Activated CD4-positive, alpha-beta memory T cell treated with anti-CD3 and anti-CD28 coated beads, Interleukin-2, amount 10 ng/mL, durations not matched to agents 7 days and 5 days (primary cell): Measurements from ENCODE around the gene ARHGAP5. TPM values are rescaled to one million over a fixed set of nuclear protein-coding genes. Genes with fewer than 3 reads are reported as not detected.
A peak's percentile ranks its signal among the peaks of the same experiment; 100 is the strongest.

Experiments used
- CTCF ChIA-PET: fragments of 350-600 bp; sonication (Branson Sonifier 250); formaldehyde crosslinking; loops from one replicate; lab custom pipeline; 2021; ENCODE audit warnings: antibody characterized with exemption, inconsistent platforms; lab: Charles Lee
- POLR2A ChIA-PET: fragments of 350-600 bp; sonication (Branson Sonifier 250); formaldehyde crosslinking; loops from one replicate; lab custom pipeline; 2021; ENCODE audit warnings: antibody characterized with exemption; lab: Charles Lee
- DNase-seq: peaks from one replicate; pipeline ENCODE4 v3.0.0-alpha.2; 2020
- H3K27ac Mint-ChIP-seq: one replicate; pipeline ENCODE4 v1.8.0; 2021; ENCODE audit warnings: mild to moderate bottlenecking, mixed read lengths
- H3K27me3 Mint-ChIP-seq: one replicate; pipeline ENCODE4 v1.8.0; 2021; ENCODE audit warnings: mixed read lengths
- H3K36me3 Mint-ChIP-seq: one replicate; pipeline ENCODE4 v1.8.0; 2021; ENCODE audit warnings: low read depth, mixed read lengths
- H3K4me1 Mint-ChIP-seq: one replicate; pipeline ENCODE4 v1.8.0; 2021; ENCODE audit warnings: mixed read lengths
- H3K4me3 Mint-ChIP-seq: one replicate; pipeline ENCODE4 v1.8.0; 2021; ENCODE audit warnings: mild to moderate bottlenecking, mixed read lengths
- H3K9me3 Mint-ChIP-seq: one replicate; pipeline ENCODE4 v1.8.0; 2021; ENCODE audit warnings: mixed read lengths
- total RNA-seq, 2 experiments: library from RNA; stranded (reverse); gene quantifications; one replicate each; pipeline ENCODE4 v1.2.3, GENCODE V29; 2021

ARHGAP5 gene, protein sequence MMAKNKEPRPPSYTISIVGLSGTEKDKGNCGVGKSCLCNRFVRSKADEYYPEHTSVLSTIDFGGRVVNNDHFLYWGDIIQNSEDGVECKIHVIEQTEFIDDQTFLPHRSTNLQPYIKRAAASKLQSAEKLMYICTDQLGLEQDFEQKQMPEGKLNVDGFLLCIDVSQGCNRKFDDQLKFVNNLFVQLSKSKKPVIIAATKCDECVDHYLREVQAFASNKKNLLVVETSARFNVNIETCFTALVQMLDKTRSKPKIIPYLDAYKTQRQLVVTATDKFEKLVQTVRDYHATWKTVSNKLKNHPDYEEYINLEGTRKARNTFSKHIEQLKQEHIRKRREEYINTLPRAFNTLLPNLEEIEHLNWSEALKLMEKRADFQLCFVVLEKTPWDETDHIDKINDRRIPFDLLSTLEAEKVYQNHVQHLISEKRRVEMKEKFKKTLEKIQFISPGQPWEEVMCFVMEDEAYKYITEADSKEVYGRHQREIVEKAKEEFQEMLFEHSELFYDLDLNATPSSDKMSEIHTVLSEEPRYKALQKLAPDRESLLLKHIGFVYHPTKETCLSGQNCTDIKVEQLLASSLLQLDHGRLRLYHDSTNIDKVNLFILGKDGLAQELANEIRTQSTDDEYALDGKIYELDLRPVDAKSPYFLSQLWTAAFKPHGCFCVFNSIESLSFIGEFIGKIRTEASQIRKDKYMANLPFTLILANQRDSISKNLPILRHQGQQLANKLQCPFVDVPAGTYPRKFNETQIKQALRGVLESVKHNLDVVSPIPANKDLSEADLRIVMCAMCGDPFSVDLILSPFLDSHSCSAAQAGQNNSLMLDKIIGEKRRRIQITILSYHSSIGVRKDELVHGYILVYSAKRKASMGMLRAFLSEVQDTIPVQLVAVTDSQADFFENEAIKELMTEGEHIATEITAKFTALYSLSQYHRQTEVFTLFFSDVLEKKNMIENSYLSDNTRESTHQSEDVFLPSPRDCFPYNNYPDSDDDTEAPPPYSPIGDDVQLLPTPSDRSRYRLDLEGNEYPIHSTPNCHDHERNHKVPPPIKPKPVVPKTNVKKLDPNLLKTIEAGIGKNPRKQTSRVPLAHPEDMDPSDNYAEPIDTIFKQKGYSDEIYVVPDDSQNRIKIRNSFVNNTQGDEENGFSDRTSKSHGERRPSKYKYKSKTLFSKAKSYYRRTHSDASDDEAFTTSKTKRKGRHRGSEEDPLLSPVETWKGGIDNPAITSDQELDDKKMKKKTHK (N-terminal part only)
- total RNA-seq, result 10 to 100 TPM; 35.5 to 42.7 TPM

DNA sequence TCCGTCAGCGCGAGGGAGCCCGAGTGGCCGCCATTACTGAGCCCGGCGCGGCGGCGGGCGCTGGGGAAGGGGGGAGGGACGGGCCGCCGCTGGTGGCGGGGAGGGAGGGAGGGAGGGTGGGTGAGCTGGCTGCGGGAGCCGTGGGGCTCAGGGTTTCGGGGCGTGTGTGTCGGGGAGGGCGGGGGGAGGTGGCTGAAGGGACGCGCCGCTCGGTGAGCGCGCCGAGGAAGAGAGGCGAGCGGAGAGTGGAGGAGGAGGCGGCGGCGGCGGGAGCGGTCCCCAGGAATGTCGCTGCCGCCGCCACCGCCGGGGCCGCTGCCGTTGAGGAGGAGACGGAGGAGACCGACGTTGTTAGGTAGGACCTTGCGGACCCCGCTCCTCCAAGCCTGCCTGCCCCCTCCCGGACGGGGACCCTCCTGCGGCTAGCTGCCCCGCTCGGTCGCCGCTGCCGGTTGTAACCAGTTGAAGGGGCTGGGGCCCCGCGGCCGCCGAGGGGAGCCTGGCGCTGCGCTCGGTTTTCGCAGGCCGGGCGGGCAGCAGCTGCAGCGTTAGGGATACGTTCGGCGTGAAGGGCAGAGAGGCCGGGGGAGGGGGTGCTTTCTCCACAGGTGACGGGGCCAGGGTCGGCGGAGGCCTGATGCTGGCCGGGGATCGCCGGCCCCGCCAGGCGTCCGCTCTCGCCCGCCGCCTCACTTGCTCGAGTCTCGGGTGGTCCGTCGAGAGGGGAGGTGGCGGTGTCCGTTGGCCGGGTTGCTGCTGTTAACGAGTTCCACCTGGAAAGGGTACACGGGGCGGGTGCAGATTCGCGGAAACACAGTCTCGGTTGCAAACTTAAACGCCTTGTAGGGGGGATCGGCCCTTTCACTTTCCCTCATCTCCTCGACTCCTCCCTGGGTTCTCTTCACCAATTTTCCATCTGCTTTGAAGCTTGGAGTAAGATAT is at the start of gene ARHGAP5:
Gene ARHGAP5 (plus strand): TSS at position 224 of the 942 bp plus-strand sequence. CDS start 13,366 bp downstream, outside the sequence.
- peaks cover 35% of the 10 kb centered on the region for H3K4me1 Mint-ChIP-seq
- H3K27ac Mint-ChIP-seq, result peak within 1 kb of the TSS; percentile 87
- H3K9me3 Mint-ChIP-seq, result no peaks in the 10 kb centered on the region
- peaks cover 18% of the 10 kb centered on the region for H3K27me3 Mint-ChIP-seq
- CTCF ChIA-PET, result interaction anchor here (7.6 kb wide), 1 partner anchor 175 kb away, joined by 107 read pairs; no protein-coding TSS in a partner anchor
- peak; percentile 46 for DNase-seq
- POLR2A ChIA-PET, result interaction anchor here (0.7 to 3.1 kb wide), 20 partner anchors 8 to 1514 kb away, joined by 3 to 13 read pairs (median 4); partner anchors contain the start of genes HEATR5A, HECTD1, RNU6-7 and RNU6-8
- H3K4me3 Mint-ChIP-seq, result peak within 1 kb of the TSS; percentile 95
- peaks cover 13% of the 10 kb centered on the region for H3K36me3 Mint-ChIP-seq

DNA sequence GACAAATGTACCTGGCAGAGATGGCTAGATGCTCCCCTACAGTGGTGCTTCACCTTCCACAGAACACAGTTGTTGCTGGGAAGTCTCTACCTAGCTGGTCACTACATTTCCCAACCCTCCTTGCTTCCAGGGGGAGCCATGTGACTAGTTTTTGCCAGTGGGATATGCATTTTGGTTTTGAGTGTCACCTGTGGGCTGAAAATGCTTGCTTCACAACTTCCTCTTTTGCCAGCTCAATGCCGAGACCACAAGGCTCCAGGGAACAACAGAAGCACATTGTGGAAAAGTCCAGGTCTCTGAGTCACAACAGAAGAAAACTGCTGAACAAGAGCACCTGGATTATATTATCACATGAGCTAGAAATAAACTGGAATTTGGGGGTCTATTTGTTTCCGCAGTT is 48.5 kb upstream of the ARHGAP5 start:
- no peaks in the 10 kb centered on the region for H3K9me3 Mint-ChIP-seq
- no peak overlapping the region for H3K27ac Mint-ChIP-seq
- no peaks in the 10 kb centered on the region for H3K27me3 Mint-ChIP-seq
- H3K36me3 Mint-ChIP-seq, result no peaks in the 10 kb centered on the region
- ChIA-PET POLR2A (no interaction called here), CTCF (no interaction called here)
- no peak for DNase-seq
- no peaks in the 10 kb centered on the region for H3K4me1 Mint-ChIP-seq
- no peak overlapping the region for H3K4me3 Mint-ChIP-seq

DNA sequence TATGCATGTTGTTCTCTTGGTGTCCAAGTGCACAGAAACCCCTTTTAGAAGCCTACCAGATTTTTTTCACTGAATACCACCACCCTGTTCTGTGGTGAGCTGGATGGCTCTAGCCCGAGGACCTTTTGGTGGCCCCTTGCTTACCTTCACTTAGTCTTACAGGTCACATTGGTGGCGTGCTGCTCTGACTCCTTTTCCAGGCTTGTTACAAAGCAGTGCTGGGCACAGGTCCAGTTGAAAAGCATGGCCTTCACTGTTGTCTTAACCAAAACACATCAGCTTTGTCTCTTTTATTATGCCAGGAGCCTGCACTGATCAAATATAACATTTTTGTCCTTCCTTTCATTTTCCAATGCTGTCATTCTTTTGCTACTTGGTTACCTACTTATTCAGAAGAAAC is 43.6 kb upstream of the ARHGAP5 start:
- Mint-ChIP-seq H3K4me1 (no peaks in the 10 kb centered on the region), H3K4me3 (no peak overlapping the region), H3K36me3 (no peaks in the 10 kb centered on the region), H3K9me3 (no peaks in the 10 kb centered on the region), H3K27me3 (peaks cover 3% of the 10 kb centered on the region), H3K27ac (no peak overlapping the region)
- CTCF ChIA-PET, result no interaction called here
- DNase-seq, result no peak
- POLR2A ChIA-PET, result no interaction called here

DNA sequence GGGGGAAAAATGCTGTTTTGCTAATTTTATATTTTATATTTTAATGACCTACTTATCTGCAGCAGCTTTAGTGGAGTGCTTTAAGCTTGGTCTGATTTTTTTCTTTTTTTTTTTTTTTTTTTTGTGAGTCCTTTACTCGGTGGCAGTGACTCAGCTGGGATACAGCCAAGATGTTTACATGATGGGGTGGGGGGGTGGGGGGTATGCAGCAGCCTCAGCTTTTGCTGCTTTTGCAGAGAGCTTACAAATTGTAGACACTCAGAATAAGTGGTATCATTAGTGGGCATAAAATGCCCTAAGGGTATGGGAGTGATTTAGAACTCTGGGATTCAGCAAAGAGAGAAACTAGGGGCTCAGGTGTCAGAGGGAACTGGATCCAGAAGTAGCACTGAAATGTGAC is 38.2 kb upstream of the ARHGAP5 start:
- H3K9me3 Mint-ChIP-seq, result no peaks in the 10 kb centered on the region
- H3K4me1 Mint-ChIP-seq, result peaks cover 9% of the 10 kb centered on the region
- no peak overlapping the region for H3K27ac Mint-ChIP-seq
- ChIA-PET POLR2A (no interaction called here), CTCF (no interaction called here)
- no peaks in the 10 kb centered on the region for H3K36me3 Mint-ChIP-seq
- H3K27me3 Mint-ChIP-seq, result peaks cover 6% of the 10 kb centered on the region
- no peak overlapping the region for H3K4me3 Mint-ChIP-seq
- no peak for DNase-seq

DNA sequence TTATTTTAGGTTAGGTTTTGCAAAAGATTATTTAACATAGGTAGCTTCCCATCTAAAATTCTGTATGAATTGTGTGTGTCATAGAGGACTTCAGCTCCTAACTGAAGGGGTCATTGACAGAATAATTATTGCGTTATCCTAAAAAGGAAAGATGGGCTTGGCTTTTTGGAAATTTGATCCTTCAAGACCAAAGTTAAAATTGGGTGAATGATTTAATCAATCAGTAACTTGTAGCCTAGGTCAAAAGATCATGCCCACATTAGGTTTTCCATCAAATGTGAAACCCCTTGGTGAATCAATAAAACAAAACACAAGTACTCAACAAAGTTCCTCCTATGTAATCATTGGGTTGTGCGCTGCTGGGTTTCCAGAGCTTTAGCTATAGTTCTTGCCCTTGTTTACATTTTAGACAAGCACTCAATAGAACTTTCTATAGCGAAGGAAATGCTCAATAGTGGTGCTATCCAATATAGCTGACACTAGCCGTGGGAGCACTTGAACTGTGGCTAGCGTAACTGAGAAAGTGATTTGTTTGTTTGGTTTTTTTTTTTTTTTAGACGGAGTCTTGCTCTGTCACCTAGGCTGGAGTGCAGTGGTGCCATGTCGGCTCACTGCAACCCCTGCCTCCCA is 37.6 kb upstream of the ARHGAP5 start:
- peaks cover 6% of the 10 kb centered on the region for H3K27me3 Mint-ChIP-seq
- POLR2A ChIA-PET, result no interaction called here
- no peak overlapping the region for H3K27ac Mint-ChIP-seq
- H3K4me1 Mint-ChIP-seq, result peaks cover 12% of the 10 kb centered on the region
- CTCF ChIA-PET, result interaction anchor here (0.7 kb wide), 1 partner anchor 216 kb away, joined by 6 read pairs; no protein-coding TSS in a partner anchor
- H3K36me3 Mint-ChIP-seq, result no peaks in the 10 kb centered on the region
- no peaks in the 10 kb centered on the region for H3K9me3 Mint-ChIP-seq
- no peak for DNase-seq
- H3K4me3 Mint-ChIP-seq, result no peak overlapping the region

DNA sequence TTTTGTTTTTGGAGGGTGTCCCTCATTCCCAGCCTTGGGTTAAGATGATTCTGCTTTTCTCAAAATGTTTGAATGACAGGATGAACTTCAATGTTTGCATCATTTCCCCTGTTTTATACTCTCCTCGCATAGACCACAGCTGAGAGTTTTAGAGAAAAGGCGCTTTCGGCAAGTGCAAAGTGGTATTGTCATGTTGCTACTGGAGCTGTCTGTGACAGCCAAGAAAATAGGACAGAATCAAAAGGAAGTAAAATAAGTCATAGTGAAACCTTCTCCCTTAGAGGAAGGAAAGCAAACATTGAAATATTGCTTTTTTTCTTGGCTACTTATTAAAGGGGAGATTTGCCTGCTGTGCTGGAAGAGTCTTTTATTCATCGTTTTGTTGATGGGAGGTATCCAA is 33.5 kb upstream of the ARHGAP5 start:
- CTCF ChIA-PET, result no interaction called here
- POLR2A ChIA-PET, result interaction anchor here (1.3 kb wide), 1 partner anchor 106 kb away, joined by 3 read pairs; no protein-coding TSS in a partner anchor
- Mint-ChIP-seq H3K4me1 (peaks cover 13% of the 10 kb centered on the region), H3K9me3 (no peaks in the 10 kb centered on the region), H3K4me3 (no peak overlapping the region), H3K27ac (no peak overlapping the region), H3K27me3 (peaks cover 3% of the 10 kb centered on the region), H3K36me3 (no peaks in the 10 kb centered on the region)
- no peak for DNase-seq

DNA sequence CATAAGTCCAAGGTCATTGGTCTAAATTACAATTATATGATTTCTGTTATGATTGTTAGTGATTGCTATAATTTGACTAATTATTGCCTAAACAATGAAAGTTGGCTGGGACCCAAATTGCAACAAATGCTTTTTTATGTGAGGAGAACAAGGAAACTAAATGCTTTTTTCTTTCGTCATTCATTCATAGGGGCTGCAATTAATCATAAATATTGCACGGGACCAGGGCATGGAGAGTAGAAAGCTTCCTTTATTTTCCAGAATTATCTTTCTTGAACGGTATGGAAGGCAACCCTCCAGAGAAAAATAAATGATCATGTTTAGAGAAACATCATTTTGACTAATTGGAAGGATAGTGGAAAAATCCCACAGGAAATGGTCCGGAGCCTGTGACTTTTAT is 32.6 kb upstream of the ARHGAP5 start:
- no peaks in the 10 kb centered on the region for H3K36me3 Mint-ChIP-seq

DNA sequence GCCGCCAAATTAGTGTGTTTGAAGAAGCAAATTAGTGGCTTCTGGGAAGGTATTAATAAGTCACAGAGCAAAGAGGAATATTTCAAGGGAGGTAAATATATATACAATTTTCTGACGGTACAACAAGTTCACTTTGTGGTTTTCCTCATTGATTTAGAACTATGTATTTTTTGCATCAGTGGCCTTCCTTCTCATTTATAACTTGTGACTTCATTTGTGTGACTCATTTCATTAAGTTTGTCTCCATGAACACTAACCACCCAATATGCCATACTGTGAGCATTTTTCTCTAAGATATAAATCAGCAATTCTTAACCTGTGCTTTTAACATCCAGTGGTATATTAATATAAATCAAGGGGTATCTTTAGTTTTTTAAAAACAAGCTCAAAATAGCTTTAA is 29.3 kb upstream of the ARHGAP5 start:
- Mint-ChIP-seq H3K4me3 (no peak overlapping the region), H3K36me3 (no peaks in the 10 kb centered on the region), H3K27ac (no peak overlapping the region), H3K27me3 (no peaks in the 10 kb centered on the region), H3K4me1 (peaks cover 15% of the 10 kb centered on the region), H3K9me3 (no peaks in the 10 kb centered on the region)
- ChIA-PET POLR2A (no interaction called here), CTCF (no interaction called here)
- no peak for DNase-seq

More for the DNA sequence above, 32.6 kb upstream of the ARHGAP5 start:
- DNase-seq, result no peak
- Mint-ChIP-seq H3K27ac (no peak overlapping the region), H3K4me1 (peaks cover 15% of the 10 kb centered on the region), H3K27me3 (peaks cover 3% of the 10 kb centered on the region), H3K4me3 (no peak overlapping the region), H3K9me3 (no peaks in the 10 kb centered on the region)
- CTCF ChIA-PET, result no interaction called here
- POLR2A ChIA-PET, result interaction anchor here (0.7 kb wide), 1 partner anchor 18 kb away, joined by 3 read pairs; no protein-coding TSS in a partner anchor

DNA sequence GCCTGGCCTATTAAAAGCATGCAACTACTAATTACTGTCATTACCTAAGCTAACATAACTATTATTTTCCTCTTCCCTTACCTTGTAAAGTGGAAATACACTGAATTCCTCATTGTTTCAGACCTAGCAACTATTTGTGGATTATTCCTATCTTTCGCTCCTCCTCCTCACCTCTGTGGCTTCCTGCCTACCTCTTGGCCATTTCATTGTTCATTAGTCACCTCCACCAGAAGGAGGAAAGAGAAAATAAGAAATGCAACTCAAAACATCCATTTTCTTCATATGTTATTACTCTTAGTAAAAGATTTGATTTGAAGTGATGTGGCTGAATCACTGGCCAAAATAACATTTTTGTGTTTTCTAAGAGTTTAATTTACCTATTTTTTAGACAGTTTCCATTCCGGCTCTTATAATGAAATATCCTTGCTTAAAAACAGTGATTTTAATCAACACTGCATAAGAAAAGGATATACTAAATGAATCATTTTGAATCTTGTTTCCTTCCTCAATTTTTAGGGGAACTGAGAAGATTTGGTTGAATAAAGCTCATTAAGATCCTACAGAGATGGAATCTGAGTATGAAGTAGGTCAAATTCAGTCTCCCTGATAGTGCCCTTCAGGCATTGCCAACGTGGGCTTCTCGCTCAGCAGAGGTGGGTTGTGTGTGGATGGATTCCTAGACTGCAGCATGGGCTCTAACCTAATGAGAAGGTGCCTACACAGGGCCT is 27.6 kb upstream of the ARHGAP5 start:
- Mint-ChIP-seq H3K27me3 (no peaks in the 10 kb centered on the region), H3K36me3 (no peaks in the 10 kb centered on the region), H3K4me1 (peaks cover 3% of the 10 kb centered on the region), H3K9me3 (no peaks in the 10 kb centered on the region), H3K4me3 (no peak overlapping the region), H3K27ac (no peak overlapping the region)
- ChIA-PET POLR2A (no interaction called here), CTCF (no interaction called here)
- no peak for DNase-seq

DNA sequence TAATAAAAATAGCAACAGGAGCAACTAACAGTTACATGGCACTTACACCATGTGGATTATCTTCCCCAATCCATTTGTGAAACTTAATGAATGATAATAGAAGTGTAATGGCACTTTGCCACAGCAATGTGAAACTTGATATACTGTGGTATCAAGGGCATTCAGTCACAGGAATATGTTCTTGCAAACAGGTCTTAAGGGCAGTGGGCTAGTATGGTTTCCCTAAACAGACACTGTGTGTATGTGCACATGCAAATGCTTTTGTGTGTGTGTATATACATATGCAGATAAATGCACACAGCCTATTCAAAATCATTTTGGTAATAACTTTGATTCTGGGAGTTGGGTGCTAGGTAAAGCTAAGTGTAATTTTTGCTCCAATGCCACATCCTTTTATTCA is 26.2 kb upstream of the ARHGAP5 start:
- no peaks in the 10 kb centered on the region for H3K9me3 Mint-ChIP-seq
- POLR2A ChIA-PET, result no interaction called here
- DNase-seq, result no peak
- H3K27me3 Mint-ChIP-seq, result no peaks in the 10 kb centered on the region
- H3K27ac Mint-ChIP-seq, result no peak overlapping the region
- peaks cover 3% of the 10 kb centered on the region for H3K4me1 Mint-ChIP-seq
- CTCF ChIA-PET, result no interaction called here
- no peak overlapping the region for H3K4me3 Mint-ChIP-seq
- H3K36me3 Mint-ChIP-seq, result no peaks in the 10 kb centered on the region

DNA sequence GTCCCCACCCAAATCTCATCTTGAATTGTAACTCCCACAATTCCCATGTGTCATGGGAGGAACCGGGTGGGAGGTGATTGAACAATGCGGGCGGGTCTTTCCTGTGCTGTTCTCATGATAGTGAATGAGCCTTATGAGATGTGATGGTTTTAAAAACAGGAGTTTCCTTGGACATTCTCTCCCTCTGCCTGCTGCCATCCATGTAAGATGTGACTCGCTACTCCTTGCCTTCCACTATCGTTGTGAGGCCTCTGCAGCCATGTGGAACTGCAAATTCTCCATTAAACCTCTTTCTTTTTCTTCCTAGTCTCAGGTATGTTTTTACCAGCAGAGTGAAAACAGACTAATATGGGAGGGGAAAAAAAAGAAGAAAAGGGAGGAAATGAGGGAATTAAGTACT is 22.6 kb upstream of the ARHGAP5 start:
- H3K27ac Mint-ChIP-seq, result no peak overlapping the region
- H3K9me3 Mint-ChIP-seq, result no peaks in the 10 kb centered on the region
- no peak overlapping the region for H3K4me3 Mint-ChIP-seq
- DNase-seq, result no peak
- no peaks in the 10 kb centered on the region for H3K36me3 Mint-ChIP-seq
- H3K4me1 Mint-ChIP-seq, result no peaks in the 10 kb centered on the region
- no peaks in the 10 kb centered on the region for H3K27me3 Mint-ChIP-seq
- ChIA-PET CTCF (no interaction called here), POLR2A (no interaction called here)
